ENCODE data around the gene TINAGL1. TPM values are rescaled to one million over a fixed set of nuclear protein-coding genes. Genes with fewer than 3 reads are reported as not detected.

TINAGL1 gene
- total and polyA plus RNA-seq, 7 donors, result 21.0 to 238 (median 87.9) TPM

GRCh38 chr1:31535561-31535960 lies 40.8 kb upstream of the TINAGL1 start:
- no peak for TF ChIP-seq POLR2A (IDR thresholded peaks at IDR 0.05)
- TF ChIP-seq EP300 (IDR thresholded peaks at IDR 0.05), result no peak
- TF ChIP-seq POLR2AphosphoS5 (IDR thresholded peaks at IDR 0.05), result no peak
- TF ChIP-seq CTCF (IDR thresholded peaks at IDR 0.05), result no peak
- Histone ChIP-seq H3K4me1 (peaks cover 0 to 11% (median 0%) of the 10 kb centered on the region in 4 donors), H3K36me3 (no peaks in the 10 kb centered on the region), H3K27ac (no peak overlapping the region), H3K27me3 (no peaks in the 10 kb centered on the region), H3K4me3 (no peak overlapping the region), H3K9me3 (no peaks in the 10 kb centered on the region)
- intact Hi-C loops (cut with DNase I), result no loop called here
- no peak for DNase-seq
- WGBS, 2 donors, result 65 to 89% methylated on average over 7 of the region's 7 CpGs

DNA sequence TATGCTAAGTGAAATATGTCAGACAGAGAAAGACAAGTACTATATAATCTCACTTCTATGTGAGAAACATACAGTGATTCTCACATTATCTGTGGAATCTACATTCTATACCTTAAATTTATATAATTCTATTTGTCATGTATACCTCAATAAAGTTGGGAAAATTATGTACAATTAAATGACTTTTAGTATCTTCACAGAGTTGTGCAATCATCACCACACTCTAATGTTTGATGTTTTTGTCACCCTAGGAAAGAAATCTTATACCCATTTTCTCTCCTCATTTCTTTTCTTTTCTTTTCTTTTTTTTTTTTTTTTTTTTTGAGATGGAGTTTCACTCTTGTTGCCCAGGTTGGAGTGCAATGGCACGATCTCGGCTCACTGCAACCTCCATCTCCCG lies 37.0 kb upstream of the TINAGL1 start:
- H3K4me1 ChIP-seq, result no peaks in the 10 kb centered on the region
- intact Hi-C loops (cut with DNase I), result no loop called here
- H3K9me3 ChIP-seq, result no peaks in the 10 kb centered on the region
- H3K36me3 ChIP-seq, result no peaks in the 10 kb centered on the region
- no peak overlapping the region for H3K27ac ChIP-seq
- 96 to 97% methylated on average over 3 of the region's 3 CpGs for WGBS, 2 donors
- no peak for DNase-seq
- no peak overlapping the region for H3K4me3 ChIP-seq
- no peak for TF ChIP-seq EP300 (IDR thresholded peaks at IDR 0.05)
- TF ChIP-seq CTCF (IDR thresholded peaks at IDR 0.05), result no peak
- TF ChIP-seq POLR2A (IDR thresholded peaks at IDR 0.05), result no peak
- no peak for TF ChIP-seq POLR2AphosphoS5 (IDR thresholded peaks at IDR 0.05)
- no peaks in the 10 kb centered on the region for H3K27me3 ChIP-seq

DNA sequence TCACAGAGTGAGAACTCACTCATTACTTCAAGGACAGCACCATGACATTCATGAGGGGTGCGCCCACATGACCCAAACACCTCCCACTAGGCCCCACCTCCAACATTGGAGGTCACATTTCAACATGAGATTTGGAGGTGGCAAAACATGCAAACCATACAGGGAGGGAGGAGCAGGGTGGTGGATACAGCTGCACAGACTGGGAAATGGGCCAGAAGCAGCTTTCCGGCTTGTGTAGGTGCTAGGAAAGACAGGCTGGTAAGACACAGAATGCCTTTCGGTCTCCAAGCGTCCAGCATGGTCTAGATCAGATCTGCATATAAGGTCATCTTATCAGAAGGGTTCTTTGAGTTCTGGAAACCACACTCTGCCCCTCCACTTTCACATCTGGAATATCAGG lies 35.1 kb upstream of the TINAGL1 start:
- H3K27ac ChIP-seq, result no peak overlapping the region
- no peak for TF ChIP-seq POLR2AphosphoS5 (IDR thresholded peaks at IDR 0.05)
- no peak for TF ChIP-seq CTCF (IDR thresholded peaks at IDR 0.05)
- no peak for TF ChIP-seq POLR2A (IDR thresholded peaks at IDR 0.05)
- TF ChIP-seq EP300 (IDR thresholded peaks at IDR 0.05), result no peak
- no peaks in the 10 kb centered on the region for H3K27me3 ChIP-seq
- no peak overlapping the region for H3K4me3 ChIP-seq
- intact Hi-C loops (cut with DNase I), result no loop called here
- no peaks in the 10 kb centered on the region for H3K4me1 ChIP-seq
- WGBS, 2 donors, result 85 to 87% methylated on average over 4 of the region's 4 CpGs
- H3K36me3 ChIP-seq, result no peaks in the 10 kb centered on the region
- no peak for DNase-seq
- no peaks in the 10 kb centered on the region for H3K9me3 ChIP-seq

DNA sequence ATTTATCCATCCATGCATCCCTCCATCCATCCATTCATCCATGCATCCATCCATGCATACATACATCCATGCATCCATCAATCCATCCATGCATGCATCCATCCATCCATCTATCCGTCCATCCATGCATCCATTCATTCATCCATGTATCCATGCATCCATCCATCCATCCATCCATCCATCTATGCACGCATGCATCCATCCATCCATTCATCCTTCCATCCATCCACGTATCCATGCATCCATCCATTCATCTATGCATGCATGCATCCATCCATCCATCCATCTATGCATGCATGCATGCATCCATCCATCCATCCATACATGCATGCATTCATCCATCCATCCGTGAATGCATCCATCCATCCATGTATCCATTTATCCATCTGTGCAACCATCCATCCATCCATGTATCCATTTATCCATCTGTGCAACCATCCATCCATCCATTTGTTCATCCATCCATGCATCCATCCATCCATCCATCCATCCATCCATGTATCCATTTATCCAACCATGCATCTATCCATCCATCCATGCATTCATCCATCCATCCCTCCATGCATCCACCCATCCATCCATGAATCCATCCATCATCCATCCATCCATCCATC lies 30.3 kb upstream of the TINAGL1 start:
- H3K27me3 ChIP-seq, result peaks cover 0 to 3% (median 0%) of the 10 kb centered on the region in 3 donors
- H3K36me3 ChIP-seq, result no peaks in the 10 kb centered on the region
- H3K27ac ChIP-seq, result no peak overlapping the region
- DNase-seq, result no peak
- H3K4me1 ChIP-seq, result peaks cover 0 to 16% (median 16%) of the 10 kb centered on the region in 4 donors
- H3K9me3 ChIP-seq, result no peaks in the 10 kb centered on the region
- no peak for TF ChIP-seq CTCF (IDR thresholded peaks at IDR 0.05)
- TF ChIP-seq POLR2A (IDR thresholded peaks at IDR 0.05), result no peak
- TF ChIP-seq POLR2AphosphoS5 (IDR thresholded peaks at IDR 0.05), result no peak
- TF ChIP-seq EP300 (IDR thresholded peaks at IDR 0.05), result no peak
- intact Hi-C loops (cut with DNase I), result no loop called here
- no peak overlapping the region for H3K4me3 ChIP-seq
- 95 to 96% methylated on average over 4 of the region's 4 CpGs for WGBS, 2 donors

- H3K4me1 ChIP-seq, result peaks cover 0 to 16% (median 16%) of the 10 kb centered on the region in 4 donors
- DNase-seq, result no peak
- no peaks in the 10 kb centered on the region for H3K9me3 ChIP-seq
- no peak overlapping the region for H3K4me3 ChIP-seq
- WGBS, 2 donors, result 34 to 52% methylated on average over 12 of the region's 12 CpGs
- intact Hi-C loops (cut with DNase I), result no loop called here
- TF ChIP-seq POLR2AphosphoS5 (IDR thresholded peaks at IDR 0.05) (no peak), CTCF (IDR thresholded peaks at IDR 0.05) (no peak), POLR2A (IDR thresholded peaks at IDR 0.05) (no peak), EP300 (IDR thresholded peaks at IDR 0.05) (no peak)
- H3K27me3 ChIP-seq, result peaks cover 0 to 3% (median 0%) of the 10 kb centered on the region in 3 donors
- H3K36me3 ChIP-seq, result no peaks in the 10 kb centered on the region
- H3K27ac ChIP-seq, result no peak overlapping the region
Measured at GRCh38 chr1:31548534-31548906, 27.8 kb upstream of the TINAGL1 start.
